Esophagus (tissue), 2 donors: ENCODE data around the gene CCDC97. TPM values are rescaled to one million over a fixed set of nuclear protein-coding genes. Genes with fewer than 3 reads are reported as not detected.
A peak's percentile ranks its signal among the peaks of the same experiment; 100 is the strongest.

Source experiments
- H3K27ac ChIP-seq, 2 donors: one replicate each; pipeline ENCODE4 v1.5.1; 2013; ENCODE audit warnings: low read depth in 2 of 2, mild to moderate bottlenecking in 2 of 2, inconsistent platforms in 1 of 2, low read length in 1 of 2, moderate library complexity in 1 of 2
- H3K27me3 ChIP-seq, 2 donors: one replicate each; pipeline ENCODE4 v1.6.1; 2013; ENCODE audit warnings: low read length in 2 of 2, control low read depth in 1 of 2, mild to moderate bottlenecking in 1 of 2; ENCODE audit not compliant: insufficient read depth in 2 of 2, control insufficient read depth in 1 of 2
- H3K36me3 ChIP-seq, 2 donors: one replicate each; pipeline ENCODE4 v1.6.1; 2013; ENCODE audit warnings: low read length in 1 of 2; ENCODE audit not compliant: control insufficient read depth in 2 of 2, insufficient read depth in 2 of 2
- H3K4me1 ChIP-seq, 2 donors: one replicate each; pipeline ENCODE4 v1.6.1; 2013; ENCODE audit warnings: low read length in 1 of 2; ENCODE audit not compliant: control insufficient read depth in 2 of 2, insufficient read depth in 2 of 2
- H3K4me3 ChIP-seq, 2 donors: one replicate each; pipeline ENCODE4 v1.5.1; 2013; ENCODE audit warnings: low read length in 2 of 2, mild to moderate bottlenecking in 2 of 2, low read depth in 1 of 2, moderate library complexity in 1 of 2
- H3K9me3 ChIP-seq, 2 donors: one replicate each; pipeline ENCODE4 v1.6.1; 2013; ENCODE audit warnings: mild to moderate bottlenecking in 2 of 2, low read depth in 1 of 2, low read length in 1 of 2, moderate library complexity in 1 of 2; ENCODE audit not compliant: control insufficient read depth in 2 of 2, insufficient read depth in 1 of 2
- WGBS, 2 donors: extraction: QIAGEN DNeasy Blood & Tissue Kit; methylation state at CpG; one replicate each; pipeline ENCODE4 v1.1.7; 2013; 5-methylcytosine and 5-hydroxymethylcytosine counted together
- polyA plus RNA-seq, 2 donors: library from polyadenylated mRNA; stranded (reverse); fragments of 200-250 nt; gene quantifications; one replicate each; pipeline ENCODE4 v1.2.3, GENCODE V29; 2013
- donor health status: healthy with polysubstance abuse.
- donor health status: Bipolar disorder and iron deficiency.

The CCDC97 gene
- polyA plus RNA-seq, 2 donors: 12.2 to 14.0 TPM

DNA sequence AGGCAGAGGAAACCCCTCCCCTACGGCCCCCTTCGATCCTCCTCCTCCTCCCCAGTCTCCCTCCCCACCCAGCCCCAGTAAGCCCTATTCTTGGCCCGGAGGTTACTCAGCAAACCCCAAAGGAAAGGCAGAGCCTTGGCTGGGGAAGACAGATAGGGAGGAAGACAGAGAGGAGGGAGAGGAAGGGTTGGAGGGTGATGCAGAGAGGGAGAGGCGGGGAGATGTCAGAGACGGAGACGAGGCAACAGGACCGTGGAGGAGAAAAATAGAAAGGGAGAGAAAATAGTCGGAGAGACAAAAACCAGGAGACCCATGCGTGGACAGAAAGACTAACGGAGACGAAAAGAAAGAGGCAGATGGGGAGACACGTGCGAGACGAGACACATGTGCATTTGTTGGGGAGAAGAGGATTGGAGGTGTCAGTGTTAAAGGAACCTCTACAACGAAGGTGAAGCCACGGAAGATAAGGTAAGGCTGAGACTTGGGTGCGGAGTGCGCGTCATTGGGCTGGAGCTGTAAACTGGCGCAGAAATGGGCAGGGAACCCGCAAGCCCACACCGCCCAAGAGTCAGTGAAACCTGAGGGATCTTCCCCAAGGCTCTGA is 40.9 kb downstream of the CCDC97 start:
- H3K36me3 ChIP-seq: no peaks in the 10 kb centered on the region
- no peaks in the 10 kb centered on the region for H3K27me3 ChIP-seq
- H3K9me3 ChIP-seq: no peaks in the 10 kb centered on the region
- WGBS, 2 donors: 1 to 8% methylated on average over 22 of the region's 22 CpGs
- peak overlapping the region; percentile 35 to 77 for H3K27ac ChIP-seq
- peaks cover 5 to 8% of the 10 kb centered on the region in 2 donors for H3K4me1 ChIP-seq
- H3K4me3 ChIP-seq: peak overlapping the region; percentile 72 to 73

DNA sequence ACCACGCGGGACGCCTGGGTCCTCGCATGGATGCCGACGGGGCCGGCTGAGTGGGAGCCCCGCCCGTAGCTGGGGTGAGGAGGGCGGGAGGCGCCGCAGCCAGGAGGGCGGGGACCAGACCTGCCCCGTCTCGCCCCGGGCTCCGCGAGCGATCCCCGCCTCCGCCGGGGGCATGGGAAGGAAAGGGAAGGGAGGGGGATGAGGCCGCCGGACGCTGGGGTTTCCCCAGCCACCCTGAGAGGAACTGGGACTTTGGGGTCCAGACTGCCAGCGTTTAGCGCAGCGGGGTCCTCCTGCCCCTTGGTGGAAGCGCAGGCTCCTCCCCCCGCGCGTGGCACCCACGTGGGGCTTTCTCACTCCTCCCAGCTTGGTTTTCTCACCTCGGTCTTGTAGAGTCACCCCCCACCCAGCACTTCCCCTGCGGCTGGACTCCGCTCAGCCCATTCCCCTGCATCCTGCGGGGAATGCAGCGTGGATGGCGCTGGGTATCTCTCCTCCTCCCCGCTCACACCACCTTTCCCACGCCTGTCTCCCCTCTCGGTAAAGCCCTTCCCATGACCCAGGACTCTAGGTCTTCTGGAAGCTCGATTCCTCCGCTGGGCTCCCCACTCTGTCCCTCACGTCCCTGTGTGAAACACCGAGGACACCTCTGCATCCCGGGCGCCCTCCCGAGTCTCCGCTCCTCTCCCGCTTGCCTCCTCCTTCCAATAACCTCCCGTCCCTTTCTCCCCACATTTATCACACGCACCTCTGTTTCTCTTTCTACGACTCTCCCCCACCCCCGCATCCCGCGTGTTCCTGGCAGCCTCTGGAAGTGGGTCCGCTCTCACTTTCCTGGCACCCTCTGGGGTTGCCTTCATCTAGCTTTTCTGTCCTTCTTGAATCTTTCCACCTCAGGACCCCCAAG is 41.6 kb downstream of the CCDC97 start:
- peak overlapping the region; percentile 72 to 73 for H3K4me3 ChIP-seq
- H3K36me3 ChIP-seq: no peaks in the 10 kb centered on the region
- H3K9me3 ChIP-seq: no peaks in the 10 kb centered on the region
- H3K4me1 ChIP-seq: peaks cover 5 to 8% of the 10 kb centered on the region in 2 donors
- H3K27me3 ChIP-seq: no peaks in the 10 kb centered on the region
- WGBS, 2 donors: 0 to 1% methylated on average over 43 to 58 of the region's 58 CpGs
- H3K27ac ChIP-seq: peak overlapping the region; percentile 77 to 90

DNA sequence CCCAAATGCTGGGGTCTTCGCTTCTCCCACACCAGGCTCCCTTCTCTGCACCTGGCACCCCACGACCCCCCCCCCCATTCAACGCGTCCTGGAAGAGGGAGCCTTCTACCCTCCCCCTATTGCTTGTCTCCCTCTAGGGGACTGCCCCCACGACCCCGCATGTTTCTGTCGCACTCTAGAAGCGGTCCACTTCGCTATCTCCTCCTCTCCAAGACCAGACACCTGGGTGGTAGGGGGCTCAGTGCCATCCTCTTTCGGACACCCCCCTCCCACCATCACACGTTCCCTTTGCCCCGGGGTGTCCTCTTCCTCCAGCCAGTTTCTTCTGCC is 42.3 kb downstream of the CCDC97 start:
- Histone ChIP-seq H3K36me3 (no peaks in the 10 kb centered on the region), H3K27ac (peak overlapping the region; percentile 77 to 90), H3K4me1 (peaks cover 5 to 8% of the 10 kb centered on the region in 2 donors), H3K27me3 (no peaks in the 10 kb centered on the region), H3K9me3 (no peaks in the 10 kb centered on the region), H3K4me3 (peak overlapping the region; percentile 72 to 73)
- WGBS, 2 donors: 0 to 1% methylated on average over 10 to 12 of the region's 12 CpGs

DNA sequence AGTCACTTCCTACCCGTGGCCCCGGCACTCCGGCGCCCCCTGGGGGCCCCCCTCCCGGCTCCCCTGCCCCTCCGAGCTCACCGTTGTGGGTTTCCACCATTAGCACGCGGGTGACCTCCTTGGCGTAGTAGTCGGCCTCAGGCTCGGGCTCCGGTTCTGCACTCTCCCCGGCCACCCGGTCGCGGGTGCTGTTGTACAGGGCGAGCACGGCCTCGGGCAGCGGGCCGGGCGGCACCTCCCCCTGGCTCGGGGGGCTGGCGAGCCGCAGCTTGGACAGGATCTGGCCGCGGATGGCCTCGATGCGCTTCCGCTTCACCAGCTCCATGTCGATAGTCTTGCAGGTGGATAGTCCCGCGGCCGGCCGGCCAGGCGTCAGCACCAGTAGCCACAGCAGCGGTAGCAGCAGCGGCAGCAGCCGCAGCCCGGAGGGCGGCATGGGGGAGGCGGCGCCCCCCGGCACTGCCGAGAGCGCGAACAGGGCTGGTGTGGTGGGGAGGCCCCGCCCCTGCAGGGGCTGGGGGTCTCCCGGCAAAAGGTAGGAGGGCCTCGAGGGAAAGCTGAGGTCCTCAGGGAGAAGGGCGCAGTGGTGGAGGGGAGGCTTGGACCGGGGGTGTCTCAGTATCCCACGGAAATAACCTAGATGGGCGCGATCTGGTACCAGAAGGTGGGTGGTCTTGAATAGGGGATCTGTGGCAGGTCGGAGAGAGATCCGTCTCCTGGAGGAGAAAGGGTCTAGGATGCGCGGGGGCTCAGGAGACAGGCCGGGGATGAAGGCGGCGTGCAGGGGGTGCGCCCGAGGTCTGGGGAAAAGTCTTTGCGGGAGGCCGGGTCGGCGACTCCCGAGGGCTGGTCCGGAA is 42.9 kb downstream of the CCDC97 start:
- peak overlapping the region; percentile 72 to 73 for H3K4me3 ChIP-seq
- H3K36me3 ChIP-seq: no peaks in the 10 kb centered on the region
- WGBS, 2 donors: 1% methylated on average over 70 to 71 of the region's 71 CpGs
- H3K27ac ChIP-seq: peak overlapping the region; percentile 77 to 90
- peaks cover 5 to 8% of the 10 kb centered on the region in 2 donors for H3K4me1 ChIP-seq
- H3K9me3 ChIP-seq: no peaks in the 10 kb centered on the region
- H3K27me3 ChIP-seq: no peaks in the 10 kb centered on the region

GRCh38 chr19:41353466-41354342 is 43.7 kb downstream of the CCDC97 start, which contains the start of gene TGFB1:
Gene TGFB1, minus strand, starts transcription at chr19:41353922. Its CDS starts 878 bp downstream, at chr19:41353044.
- WGBS, 2 donors: 1% methylated on average over 34 to 78 of the region's 78 CpGs
- Histone ChIP-seq H3K36me3 (no peaks in the 10 kb centered on the region), H3K27me3 (no peaks in the 10 kb centered on the region), H3K9me3 (no peaks in the 10 kb centered on the region), H3K4me3 (peak within 1 kb of the TSS; percentile 72 to 73), H3K27ac (peak within 1 kb of the TSS; percentile 77 to 90), H3K4me1 (peaks cover 5 to 8% of the 10 kb centered on the region in 2 donors)

- H3K9me3 ChIP-seq: no peaks in the 10 kb centered on the region
- H3K27ac ChIP-seq: peak overlapping the region in 1 of 2 donors; percentile 77
- no peaks in the 10 kb centered on the region for H3K27me3 ChIP-seq
- peak overlapping the region; percentile 72 to 73 for H3K4me3 ChIP-seq
- H3K4me1 ChIP-seq: peaks cover 5 to 8% of the 10 kb centered on the region in 2 donors
- H3K36me3 ChIP-seq: no peaks in the 10 kb centered on the region
- WGBS, 2 donors: 89 to 90% methylated on average over 23 of the region's 23 CpGs
Observed at GRCh38 chr19:41354343-41354953, 44.5 kb downstream of the CCDC97 start.

DNA sequence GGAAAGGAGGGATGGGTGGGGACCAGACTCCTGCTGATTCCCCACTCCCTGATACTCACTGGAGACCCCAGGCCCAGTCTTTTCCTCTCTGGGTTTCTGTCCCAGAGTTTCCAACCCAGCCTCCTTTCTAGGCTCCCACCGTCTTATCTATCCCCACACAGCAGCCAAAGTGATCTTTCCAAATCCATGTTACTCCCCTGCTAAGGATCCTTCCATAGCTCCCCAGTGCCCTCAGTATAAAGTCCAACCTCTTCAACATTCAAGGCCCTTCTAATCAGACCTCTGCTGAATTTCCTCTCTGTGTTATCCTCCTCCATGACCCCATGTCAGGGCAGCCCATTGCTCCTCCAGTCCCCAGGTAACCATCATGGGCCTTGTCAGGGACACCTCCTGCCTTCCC is 45.1 kb downstream of the CCDC97 start:
- Histone ChIP-seq H3K27ac (no peak overlapping the region), H3K4me1 (peaks cover 5 to 8% of the 10 kb centered on the region in 2 donors), H3K27me3 (no peaks in the 10 kb centered on the region), H3K4me3 (no peak overlapping the region), H3K9me3 (no peaks in the 10 kb centered on the region), H3K36me3 (no peaks in the 10 kb centered on the region)
- 94 to 100% methylated on average over 1 of the region's 1 CpG for WGBS, 2 donors

DNA sequence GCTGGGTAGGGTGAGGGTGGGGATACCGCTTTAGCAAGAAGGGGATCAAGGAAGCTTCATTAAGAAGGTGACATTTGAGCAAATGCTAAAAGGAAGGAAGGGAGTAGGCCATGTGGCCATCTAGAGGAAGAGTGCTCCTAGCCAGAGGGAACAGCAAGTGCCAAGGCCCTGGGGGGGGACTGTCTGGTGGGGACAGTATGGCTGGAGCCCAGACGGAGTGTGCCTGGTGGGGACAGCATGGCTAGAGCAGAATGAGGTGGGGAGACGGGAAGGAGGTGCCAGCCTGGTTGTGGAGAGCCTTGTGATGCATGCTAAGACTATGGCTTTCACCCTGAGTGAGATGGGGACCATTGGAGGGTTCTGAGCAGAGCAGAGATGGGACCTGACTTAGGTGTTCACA is 45.8 kb downstream of the CCDC97 start:
- Histone ChIP-seq H3K36me3 (no peaks in the 10 kb centered on the region), H3K9me3 (no peaks in the 10 kb centered on the region), H3K4me3 (no peak overlapping the region), H3K27ac (no peak overlapping the region), H3K27me3 (no peaks in the 10 kb centered on the region), H3K4me1 (peaks cover 3 to 7% of the 10 kb centered on the region in 2 donors)
- 73 to 82% methylated on average over 3 of the region's 3 CpGs for WGBS, 2 donors
